Measurements from ENCODE around the gene ODC1.

- TF ChIP-seq EZH2 (IDR thresholded peaks at IDR 0.05; ENCODE audit: low read length, missing control alignments) (no peak), CTCF (conservative IDR thresholded peaks at IDR 0.05 in 1 of 2, IDR thresholded peaks at IDR 0.05 in 1 of 2; ENCODE audit: low read depth in 1 of 2, low read length in 2 of 2) (no peak)
Measured at GRCh38 chr2:10454505-10454904, 6.4 kb upstream of the ODC1 start.

All from fibroblast of lung (primary cell).